ENCODE data around the gene CSAG2.
"Not testable (repeated sequence)": the region's sequence is repeated elsewhere in the genome, so short reads cannot be mapped to it uniquely, and the experiment has no call there.

The CSAG2 gene, protein sequence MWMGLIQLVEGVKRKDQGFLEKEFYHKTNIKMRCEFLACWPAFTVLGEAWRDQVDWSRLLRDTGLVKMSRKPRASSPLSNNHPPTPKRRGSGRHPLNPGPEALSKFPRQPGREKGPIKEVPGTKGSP
- total RNA-seq: 0 reads per million in 2 donors

DNA sequence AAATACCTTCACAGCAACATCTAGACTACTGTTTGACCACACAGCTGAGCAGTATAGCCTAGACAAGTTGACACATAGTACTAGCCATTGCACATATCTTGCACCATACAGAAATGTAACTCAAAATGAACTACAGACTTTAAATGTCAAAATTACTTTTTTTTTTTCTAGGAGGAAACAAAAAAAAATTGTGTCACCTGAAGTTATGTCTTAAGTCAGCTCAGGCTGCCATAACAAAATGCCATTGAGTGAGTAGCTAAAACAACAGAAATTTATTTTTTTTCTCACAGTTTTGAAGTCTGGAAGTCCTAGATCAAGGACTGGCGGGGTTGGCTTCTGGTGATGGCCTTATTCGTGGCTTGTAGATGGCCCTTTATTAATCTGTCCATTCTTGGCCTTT, at the start of gene CSAG2:
Gene CSAG2 (minus strand): TSS at position 101 of the 400 bp plus-strand sequence. CDS start 161 bp downstream, outside the sequence.
- not testable (repeated sequence) for DNase-seq

DNA sequence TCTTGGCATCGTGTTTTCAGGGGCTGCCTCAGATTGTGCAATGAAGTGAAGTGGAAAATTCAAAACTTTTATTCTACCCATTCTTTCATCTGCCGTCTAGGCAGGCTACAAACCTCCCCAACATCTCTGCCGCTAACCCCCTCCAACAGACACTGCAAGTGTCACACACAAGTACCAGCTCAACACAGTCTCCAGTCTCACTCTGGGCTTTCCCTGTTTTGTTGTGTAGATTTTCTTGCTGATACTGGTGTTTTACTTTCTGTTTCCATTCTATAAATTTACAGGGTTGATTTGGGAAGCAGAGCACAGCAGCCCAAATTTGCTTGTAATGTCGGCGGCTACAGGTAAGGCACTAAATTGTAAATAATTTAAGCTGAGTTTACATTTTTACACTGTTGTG, 45.8 kb upstream of the CSAG2 start:
- not testable (repeated sequence) for DNase-seq

DNA sequence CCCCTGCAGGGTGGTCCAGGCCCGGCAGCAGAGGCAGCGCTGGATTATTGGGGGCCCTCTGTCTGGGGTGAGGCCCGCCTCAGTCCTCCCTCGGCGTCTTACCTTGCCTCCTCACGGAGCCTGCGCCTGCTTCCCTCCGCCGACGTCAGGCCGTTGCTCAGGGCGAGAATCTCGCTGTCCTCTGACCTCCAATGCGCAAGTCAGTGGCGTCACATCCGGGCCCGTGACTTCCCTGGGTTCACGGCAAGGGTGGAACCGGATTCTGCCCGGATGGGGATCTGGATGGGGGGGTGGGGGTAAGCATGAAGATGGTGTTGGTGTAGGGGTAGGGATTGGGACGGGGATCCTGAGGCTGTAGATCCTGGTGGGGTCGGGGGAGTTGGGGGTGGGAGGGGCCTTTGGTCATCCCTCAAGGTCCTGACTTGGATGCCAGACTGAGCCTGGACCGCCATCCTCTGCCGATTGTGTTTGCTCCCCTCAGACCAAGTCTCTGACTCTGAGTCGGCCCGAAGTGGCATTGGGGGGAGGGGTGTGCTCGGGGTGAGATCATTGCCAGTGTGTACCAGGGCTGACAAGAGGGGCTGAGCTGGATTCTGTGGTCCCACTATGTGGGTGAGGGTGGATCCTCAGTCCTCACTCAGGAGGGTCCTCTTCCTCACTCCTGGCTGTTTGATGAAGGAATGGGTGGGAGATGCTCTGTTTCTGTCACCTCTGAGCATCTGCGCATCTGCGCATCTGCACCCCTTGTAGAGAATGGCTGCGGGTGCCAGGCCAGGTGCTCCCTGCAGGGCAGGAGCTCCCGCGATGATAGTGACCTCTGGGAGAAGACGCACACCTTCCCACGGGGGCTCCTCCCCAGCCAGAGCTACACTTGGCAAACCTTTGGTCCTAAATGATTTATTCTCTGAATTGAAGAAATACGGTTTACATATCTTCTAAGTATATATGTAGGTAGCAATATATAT, 44.9 kb upstream of the CSAG2 start, which contains the start of gene MAGEA2:
Gene MAGEA2 (minus strand): TSS at position 157 of the 965 bp plus-strand sequence. CDS start 2,479 bp downstream, outside the sequence.
- not testable (repeated sequence) for DNase-seq

DNA sequence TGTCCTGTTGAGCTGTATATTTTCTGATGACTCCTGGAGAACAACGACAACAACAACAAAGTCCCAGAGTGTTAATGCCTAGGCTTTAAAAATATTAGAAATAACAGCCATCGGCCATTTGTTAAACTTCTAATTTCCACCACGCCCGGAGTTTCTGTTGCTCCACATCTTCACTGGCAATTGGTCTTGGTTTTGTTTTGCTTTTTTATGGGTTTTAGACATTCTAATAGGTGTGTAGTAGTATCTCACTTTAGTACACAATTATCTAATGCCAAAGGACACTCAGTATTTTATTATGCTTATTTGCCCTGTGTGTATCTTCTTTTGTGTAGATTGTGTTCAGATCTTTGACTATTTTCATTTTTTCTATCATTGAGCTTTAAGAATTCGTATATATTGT, 29.5 kb upstream of the CSAG2 start:
- no peak for DNase-seq

DNA sequence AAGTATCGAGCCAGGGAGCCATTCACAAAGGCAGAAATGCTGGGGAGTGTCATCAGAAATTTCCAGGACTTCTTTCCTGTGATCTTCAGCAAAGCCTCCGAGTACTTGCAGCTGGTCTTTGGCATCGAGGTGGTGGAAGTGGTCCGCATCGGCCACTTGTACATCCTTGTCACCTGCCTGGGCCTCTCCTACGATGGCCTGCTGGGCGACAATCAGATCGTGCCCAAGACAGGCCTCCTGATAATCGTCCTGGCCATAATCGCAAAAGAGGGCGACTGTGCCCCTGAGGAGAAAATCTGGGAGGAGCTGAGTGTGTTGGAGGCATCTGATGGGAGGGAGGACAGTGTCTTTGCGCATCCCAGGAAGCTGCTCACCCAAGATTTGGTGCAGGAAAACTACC, 27.5 kb upstream of the CSAG2 start:
- not testable (repeated sequence) for DNase-seq

DNA sequence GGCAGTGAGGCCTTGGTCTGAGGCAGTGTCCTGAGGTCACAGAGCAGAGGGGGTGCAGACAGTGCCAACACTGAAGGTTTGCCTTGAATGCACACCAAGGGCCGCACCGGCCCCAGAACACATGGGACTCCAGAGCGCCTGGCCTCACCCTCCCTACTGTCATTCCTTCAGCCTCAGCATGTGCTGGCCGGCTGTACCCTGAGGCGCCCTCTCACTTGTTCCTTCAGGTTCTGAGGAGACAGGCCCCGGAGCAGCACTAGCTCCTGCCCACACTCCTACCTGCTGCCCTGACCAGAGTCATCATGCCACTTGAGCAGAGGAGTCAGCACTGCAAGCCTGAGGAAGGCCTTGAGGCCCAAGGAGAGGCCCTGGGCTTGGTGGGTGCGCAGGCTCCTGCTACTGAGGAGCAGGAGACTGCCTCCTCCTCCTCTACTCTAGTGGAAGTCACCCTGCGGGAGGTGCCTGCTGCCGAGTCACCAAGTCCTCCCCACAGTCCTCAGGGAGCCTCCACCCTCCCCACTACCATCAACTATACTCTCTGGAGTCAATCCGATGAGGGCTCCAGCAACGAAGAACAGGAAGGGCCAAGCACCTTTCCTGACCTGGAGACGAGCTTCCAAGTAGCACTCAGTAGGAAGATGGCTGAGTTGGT, 26.9 kb upstream of the CSAG2 start:
- no peak for DNase-seq

DNA sequence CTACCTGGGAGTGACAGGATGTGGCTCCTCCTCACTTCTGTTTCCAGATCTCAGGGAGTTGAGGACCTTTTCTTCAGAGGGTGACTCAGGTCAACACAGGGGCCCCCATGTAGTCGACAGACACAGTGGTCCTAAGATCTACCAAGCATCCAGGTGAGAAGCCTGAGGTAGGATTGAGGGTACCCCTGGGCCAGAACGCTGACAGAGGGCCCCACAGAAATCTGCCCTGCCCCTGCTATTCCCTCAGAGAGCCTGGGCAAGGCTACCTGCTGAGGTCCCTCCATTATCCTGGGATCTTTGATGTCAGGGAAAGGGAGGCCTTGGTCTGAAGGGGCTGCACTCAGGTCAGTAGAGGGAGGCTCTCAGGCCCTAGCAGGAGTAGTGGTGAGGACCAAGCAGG, 26.0 kb upstream of the CSAG2 start:
- no peak for DNase-seq

DNA sequence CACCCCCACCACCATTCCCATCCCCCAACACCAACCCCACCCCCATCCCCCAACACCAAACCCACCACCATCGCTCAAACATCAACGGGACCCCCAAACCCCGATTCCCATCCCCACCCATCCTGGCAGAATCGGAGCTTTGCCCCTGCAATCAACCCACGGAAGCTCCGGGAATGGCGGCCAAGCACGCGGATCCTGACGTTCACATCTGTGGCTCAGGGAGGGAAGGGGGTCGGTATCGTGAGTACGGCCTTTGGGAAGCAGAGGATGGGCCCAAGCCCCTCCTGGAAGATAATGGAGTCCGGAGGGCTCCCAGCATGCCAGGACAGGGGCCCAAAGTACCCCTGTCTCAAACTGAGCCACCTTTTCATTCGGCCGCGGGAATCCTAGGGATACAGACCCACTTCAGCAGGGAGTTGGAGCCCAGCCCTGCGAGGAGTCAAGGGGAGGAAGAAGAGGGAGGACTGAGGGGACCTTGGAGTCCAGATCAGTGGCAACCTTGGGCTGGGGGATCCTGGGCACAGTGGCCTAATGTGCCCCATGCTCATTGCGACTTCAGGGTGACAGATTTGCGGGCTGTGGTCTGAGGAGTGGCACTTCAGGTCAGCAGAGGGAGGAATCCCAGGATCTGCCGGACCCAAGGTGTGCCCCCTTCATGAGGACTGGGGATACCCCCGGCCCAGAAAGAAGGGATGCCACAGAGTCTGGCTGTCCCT, 25.2 kb upstream of the CSAG2 start:
- not testable (repeated sequence) for DNase-seq

DNA sequence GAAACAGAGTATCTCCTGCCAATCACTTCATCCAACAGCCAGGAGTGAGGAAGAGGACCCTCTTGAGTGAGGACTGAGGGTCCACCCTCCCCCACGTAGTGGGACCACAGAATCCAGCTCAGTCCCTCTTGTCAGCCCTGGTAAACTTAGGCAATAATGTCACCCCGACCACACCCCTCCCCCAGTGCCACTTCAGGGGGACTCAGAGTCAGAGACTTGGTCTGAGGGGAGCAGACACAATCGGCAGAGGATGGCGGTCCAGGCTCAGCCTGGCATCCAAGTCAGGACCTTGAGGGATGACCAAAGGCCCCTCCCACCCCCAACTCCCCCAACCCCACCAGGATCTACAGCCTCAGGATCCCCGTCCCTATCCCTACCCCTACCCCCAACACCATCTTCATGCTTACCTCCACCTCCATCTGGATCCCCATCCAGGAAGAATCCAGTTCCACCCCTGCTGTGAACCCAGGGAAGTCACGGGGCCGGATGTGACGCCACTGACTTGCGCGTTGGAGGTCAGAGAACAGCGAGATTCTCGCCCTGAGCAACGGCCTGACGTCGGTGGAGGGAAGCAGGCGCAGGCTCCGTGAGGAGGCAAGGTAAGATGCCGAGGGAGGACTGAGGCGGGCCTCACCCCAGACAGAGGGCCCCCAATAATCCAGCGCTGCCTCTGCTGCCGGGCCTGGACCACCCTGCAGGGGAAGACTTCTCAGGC, 24.3 kb upstream of the CSAG2 start, which contains the start of the genes CSAG1 and MAGEA12:
Gene CSAG1 (minus strand): TSS at position 461 of the 715 bp plus-strand sequence. CDS start 1,261 bp downstream, outside the sequence.
Gene MAGEA12 (plus strand): TSS at position 497 of the 715 bp plus-strand sequence. CDS start 2,405 bp downstream, outside the sequence.
- no peak for DNase-seq

DNA sequence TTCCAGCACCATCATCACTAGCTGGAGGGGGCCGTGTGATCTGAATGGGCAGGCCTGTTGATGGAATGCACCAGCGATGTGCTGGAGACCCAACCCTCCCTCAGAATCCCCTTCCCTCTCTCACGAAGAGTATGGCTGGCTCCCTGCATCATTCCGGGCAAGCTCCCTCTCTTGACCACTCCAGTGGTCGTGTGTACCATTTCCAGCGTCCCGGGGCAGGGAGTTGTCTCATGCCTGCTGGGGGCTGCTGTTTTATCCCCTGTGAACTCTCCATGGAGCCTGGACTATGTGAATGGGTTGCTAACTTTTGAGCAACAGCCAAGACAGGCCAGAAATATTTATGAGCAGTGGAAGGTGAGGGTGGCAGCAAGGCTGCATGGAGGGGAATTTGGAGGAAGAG, 16.3 kb upstream of the CSAG2 start:
- no peak for DNase-seq

DNA sequence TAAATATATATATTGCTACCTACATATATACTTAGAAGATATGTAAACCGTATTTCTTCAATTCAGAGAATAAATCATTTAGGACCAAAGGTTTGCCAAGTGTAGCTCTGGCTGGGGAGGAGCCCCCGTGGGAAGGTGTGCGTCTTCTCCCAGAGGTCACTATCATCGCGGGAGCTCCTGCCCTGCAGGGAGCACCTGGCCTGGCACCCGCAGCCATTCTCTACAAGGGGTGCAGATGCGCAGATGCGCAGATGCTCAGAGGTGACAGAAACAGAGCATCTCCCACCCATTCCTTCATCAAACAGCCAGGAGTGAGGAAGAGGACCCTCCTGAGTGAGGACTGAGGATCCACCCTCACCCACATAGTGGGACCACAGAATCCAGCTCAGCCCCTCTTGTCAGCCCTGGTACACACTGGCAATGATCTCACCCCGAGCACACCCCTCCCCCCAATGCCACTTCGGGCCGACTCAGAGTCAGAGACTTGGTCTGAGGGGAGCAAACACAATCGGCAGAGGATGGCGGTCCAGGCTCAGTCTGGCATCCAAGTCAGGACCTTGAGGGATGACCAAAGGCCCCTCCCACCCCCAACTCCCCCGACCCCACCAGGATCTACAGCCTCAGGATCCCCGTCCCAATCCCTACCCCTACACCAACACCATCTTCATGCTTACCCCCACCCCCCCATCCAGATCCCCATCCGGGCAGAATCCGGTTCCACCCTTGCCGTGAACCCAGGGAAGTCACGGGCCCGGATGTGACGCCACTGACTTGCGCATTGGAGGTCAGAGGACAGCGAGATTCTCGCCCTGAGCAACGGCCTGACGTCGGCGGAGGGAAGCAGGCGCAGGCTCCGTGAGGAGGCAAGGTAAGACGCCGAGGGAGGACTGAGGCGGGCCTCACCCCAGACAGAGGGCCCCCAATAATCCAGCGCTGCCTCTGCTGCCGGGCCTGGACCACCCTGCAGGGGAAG, 5.0 kb upstream of the CSAG2 start, which contains the start of gene MAGEA2B:
Gene MAGEA2B (plus strand): TSS at position 814 of the 973 bp plus-strand sequence. CDS start 2,479 bp downstream, outside the sequence.
- DNase-seq: not testable (repeated sequence)

DNA sequence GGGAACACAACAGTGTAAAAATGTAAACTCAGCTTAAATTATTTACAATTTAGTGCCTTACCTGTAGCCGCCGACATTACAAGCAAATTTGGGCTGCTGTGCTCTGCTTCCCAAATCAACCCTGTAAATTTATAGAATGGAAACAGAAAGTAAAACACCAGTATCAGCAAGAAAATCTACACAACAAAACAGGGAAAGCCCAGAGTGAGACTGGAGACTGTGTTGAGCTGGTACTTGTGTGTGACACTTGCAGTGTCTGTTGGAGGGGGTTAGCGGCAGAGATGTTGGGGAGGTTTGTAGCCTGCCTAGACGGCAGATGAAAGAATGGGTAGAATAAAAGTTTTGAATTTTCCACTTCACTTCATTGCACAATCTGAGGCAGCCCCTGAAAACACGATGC, 4.1 kb upstream of the CSAG2 start:
- not testable (repeated sequence) for DNase-seq

DNA sequence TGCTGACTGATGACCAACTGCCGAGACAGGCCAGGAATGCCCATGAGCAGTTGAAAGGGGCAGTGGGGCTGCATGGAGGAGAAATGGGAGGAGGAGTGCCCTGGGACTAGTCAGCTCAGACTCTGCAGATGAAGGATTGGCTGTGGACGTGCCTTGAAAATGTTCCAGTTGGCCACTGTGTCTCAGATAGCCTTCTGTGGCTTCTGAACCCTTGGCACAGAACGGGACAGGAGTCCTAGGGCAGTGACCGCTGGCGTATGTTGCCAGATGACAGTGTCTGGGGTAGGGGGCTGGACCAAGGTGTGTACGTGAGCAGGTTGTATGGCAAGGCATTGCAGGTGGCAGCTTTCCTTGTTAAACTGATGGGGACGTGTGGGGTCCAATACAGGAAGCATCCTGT, 2.6 kb downstream of the CSAG2 start:
- not testable (repeated sequence) for DNase-seq

DNA sequence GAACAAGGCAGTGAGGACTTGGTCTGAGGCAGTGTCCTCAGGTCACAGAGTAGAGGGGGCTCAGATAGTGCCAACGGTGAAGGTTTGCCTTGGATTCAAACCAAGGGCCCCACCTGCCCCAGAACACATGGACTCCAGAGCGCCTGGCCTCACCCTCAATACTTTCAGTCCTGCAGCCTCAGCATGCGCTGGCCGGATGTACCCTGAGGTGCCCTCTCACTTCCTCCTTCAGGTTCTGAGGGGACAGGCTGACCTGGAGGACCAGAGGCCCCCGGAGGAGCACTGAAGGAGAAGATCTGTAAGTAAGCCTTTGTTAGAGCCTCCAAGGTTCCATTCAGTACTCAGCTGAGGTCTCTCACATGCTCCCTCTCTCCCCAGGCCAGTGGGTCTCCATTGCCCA, 8.7 kb downstream of the CSAG2 start:
- not testable (repeated sequence) for DNase-seq

DNA sequence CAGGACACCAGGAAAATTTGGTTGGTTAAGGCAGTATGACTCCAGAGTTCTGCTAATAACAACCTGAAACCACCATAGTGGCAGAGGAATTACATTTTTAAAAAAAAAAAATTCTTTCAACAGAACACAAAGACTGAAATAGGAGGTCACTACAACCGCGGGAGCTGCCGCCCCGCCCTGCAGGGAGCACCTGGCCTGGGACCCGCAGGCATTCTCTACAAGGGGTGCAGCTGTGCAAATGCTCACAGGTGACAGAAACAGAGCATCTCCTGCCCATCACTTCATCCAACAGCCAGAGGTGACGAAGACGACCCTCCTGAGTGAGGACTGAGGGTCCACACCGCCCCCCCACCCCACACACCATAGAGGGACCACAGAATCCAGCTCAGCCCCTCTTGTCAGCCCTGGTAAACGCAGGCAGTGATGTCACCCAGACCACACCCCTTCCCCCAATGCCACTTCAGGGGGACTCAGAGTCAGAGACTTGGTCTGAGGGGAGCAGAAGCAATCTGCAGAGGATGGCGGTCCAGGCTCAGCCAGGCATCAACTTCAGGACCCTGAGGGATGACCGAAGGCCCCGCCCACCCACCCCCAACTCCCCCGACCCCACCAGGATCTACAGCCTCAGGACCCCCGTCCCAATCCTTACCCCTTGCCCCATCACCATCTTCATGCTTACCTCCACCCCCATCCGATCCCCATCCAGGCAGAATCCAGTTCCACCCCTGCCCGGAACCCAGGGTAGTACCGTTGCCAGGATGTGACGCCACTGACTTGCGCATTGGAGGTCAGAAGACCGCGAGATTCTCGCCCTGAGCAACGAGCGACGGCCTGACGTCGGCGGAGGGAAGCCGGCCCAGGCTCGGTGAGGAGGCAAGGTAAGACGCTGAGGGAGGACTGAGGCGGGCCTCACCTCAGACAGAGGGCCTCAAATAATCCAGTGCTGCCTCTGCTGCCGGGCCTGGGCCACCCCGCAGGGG, 10.8 kb downstream of the CSAG2 start, which contains the start of gene MAGEA3:
Gene MAGEA3 (plus strand): TSS at position 843 of the 980 bp plus-strand sequence. CDS start 2,039 bp downstream, outside the sequence.
- not testable (repeated sequence) for DNase-seq

DNA sequence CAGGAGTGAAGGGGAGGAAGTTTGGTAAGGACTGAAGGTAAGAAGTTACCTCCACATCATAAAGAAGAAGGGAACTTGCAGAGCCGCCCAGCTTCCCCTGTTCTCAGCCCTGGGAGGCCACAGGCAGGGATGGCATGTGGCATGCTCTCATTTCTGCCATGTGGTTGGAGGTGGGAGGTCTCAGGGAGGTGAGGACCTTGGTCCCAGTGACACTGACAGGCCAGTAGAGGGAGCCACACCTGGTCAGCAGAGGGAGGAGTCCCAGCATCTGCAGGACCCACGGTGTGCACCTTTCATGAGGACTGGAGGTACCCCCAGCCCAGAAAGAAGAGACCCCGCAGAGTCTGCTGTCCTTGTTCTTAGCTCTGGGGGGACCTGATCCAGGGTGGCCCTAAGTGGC, 28.1 kb downstream of the CSAG2 start:
- DNase-seq: not testable (repeated sequence)

DNA sequence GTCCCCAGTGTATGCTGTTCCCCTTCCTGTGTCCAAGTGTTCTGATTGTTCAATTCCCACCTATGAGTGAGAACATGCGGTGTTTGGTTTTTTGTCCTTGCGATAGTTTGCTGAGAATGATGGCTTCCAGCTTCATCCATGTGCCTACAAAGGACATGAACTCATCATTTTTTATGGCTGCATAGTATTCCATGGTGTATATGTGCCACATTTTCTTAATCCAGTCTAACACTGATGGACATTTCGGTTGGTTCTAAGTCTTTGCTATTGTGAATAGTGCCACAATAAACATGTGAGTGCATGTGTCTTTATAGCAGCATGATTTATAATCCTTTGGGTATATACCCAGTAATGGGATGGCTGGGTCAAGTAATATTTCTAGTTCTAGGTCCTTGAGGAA, 34.4 kb downstream of the CSAG2 start:
- not testable (repeated sequence) for DNase-seq

DNA sequence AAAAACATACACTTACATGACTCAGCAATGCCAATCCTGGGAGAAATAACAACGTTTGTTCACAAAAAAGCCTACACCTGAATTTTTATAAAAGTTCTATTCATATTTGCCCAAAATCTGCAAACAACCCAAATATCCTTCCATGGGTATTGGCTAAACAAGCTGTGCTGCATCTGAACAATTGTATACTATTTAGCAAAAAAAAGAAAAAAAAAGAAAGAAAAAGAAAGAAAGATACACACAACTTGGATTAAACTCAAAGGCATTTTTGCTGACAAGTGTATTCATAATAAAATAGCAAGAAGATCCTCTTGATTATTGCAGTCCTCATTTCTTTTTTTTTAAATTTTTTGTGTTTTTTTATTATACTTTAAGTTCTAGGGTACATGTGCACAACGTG, 34.9 kb downstream of the CSAG2 start:
- DNase-seq: no peak

DNA sequence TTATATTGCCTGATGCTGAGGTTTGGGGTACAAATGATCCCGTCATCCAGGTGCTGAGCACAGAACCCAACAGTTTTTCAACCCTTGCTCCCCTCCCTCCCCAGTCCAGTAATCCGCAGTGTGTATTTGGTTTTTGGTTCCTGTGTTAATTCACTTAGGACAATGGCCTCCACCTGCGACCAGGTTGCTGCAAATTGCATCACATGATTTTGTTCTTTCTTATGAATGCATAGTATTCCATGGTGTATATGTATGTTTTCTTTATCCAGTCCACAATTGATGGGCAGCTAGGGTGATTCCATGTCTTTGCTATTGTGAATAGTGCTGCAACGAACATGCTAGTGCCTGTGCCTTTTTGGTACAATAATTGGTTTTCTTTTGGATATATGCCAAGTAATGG, 46.0 kb downstream of the CSAG2 start:
- DNase-seq: no peak

All from T-helper 2 cell (primary cell).